Hippocampal formation (tissue), 2 donors: Measurements from ENCODE around the gene NEMF.
"Not testable (repeated sequence)": the region's sequence is repeated elsewhere in the genome, so short reads cannot be mapped to it uniquely, and the experiment has no call there.

ENCODE experiments used
- DNase-seq, 2 donors: peaks; one replicate each; lab custom pipeline; 2025; lab: John Stamatoyannopoulos, UW

NEMF gene

GRCh38 chr14:49816118-49816517 is 36.5 kb downstream of the NEMF start:
- DNase-seq: not testable (repeated sequence)

GRCh38 chr14:49808780-49809179 is 43.8 kb downstream of the NEMF start:
- DNase-seq: no peak

DNA sequence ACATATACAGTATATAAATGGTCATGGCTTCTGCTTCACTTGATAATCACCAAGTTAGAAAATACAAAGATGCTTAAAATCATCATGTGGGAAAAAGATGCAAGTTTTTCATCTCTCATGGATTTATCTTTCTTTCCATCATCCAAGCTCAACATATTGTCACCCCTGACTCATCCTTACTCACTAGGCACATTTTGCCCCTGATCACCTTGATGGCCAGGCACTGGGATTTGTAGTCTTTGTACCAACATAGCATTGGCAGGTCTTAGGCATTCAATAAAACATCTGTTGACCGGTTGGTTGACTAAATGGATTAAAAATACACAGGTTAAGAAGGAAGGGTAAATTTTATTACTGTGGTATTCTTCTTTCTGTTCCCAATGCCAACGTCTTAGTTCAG is 56.6 kb downstream of the NEMF start:
- no peak for DNase-seq

DNA sequence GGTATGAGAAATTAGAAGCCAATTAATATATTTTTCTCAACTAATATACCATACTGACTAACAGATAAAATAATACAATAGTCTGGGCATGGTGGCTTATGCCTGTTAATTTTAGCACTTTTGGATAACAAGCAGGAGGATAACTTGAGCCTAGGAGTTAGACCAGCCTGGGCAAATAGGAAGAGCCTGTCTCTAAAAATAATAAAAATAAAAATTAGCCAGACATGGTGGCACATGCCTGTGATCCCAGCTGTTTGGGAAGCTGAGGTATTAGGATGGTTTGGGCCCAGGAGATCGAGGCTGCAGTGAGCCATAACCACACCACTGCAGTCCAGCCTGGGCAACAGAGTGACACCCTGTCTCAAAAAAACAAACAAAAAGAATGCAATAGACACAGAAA is 60.0 kb downstream of the NEMF start:
- no peak for DNase-seq

GRCh38 chr14:49786315-49786714 is 66.3 kb downstream of the NEMF start:
- DNase-seq: no peak

GRCh38 chr14:49783394-49784014 is 69.1 kb downstream of the NEMF start:
- no peak for DNase-seq

- DNase-seq: not testable (repeated sequence)
Observed at GRCh38 chr14:49781040-49781439, 71.5 kb downstream of the NEMF start.

- no peak for DNase-seq
Observed at GRCh38 chr14:49778421-49778820, 74.2 kb downstream of the NEMF start.

DNA sequence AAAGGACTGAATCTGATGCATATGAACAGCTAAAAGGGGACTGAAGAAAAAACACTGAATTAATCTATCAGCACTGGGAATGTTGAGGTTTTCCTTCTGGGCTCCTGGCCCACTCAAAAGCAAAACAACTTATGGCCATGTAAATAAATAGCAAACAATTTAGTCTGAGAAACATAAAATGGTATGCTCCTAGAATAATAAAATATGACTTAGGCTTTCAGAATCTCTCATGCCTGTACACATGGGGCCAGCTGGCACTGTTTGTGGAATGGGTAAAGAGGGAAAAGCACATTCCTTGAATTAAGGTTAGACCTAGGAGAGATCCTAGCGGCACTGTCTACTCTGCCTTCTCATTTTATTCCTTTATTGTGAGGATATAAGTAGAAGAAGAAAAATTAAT is 78.5 kb downstream of the NEMF start:
- peak in 1 of 2 donors; percentile 8 for DNase-seq

DNA sequence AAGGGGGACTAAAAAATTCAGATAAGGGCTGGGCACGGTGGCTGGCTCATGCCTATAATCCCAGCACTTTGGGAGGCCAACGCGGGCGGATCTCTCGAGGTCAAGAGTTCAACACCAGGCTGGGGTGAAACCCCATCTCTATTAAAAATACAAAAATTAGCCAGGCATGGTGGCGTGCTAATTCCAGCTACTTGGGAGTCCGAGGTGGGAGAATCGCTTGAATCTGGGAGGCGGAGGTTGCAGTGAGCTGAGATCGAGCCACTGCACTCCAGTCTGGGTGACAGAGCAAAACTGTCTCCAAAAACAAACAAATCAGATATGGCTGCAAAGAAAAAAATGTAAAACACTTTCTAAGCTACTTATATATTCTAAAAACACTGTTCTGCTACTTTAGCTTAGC is 80.9 kb downstream of the NEMF start:
- not testable (repeated sequence) for DNase-seq

DNA sequence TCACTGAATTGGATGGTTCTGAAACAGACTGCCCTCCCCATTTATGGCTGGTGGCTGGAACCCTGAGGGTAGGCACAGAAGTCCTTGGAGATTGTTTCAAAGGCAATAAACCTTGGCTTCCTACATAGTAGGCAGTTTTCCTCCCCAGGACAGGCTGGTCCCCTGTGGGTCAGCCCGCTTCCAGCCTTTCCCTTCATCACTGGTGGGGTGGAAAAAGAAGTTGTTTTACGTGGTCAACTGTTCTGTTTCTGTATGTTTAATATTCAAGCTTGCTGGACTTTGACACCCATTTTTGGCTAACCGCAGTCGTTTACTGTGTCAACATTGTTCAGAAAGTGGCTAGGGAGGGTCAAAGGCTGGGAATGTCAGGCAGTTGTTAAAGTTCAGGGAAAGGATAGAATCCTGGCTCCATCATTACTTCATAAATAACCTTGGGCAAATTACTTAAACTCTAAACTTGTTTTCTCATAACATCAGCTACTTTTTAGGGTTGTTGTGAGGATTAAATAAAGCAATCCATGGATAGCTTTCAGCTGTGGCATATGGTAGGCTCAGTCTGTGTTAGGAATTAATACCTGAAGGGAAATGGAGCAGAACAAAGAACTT is 82.3 kb downstream of the NEMF start:
- no peak for DNase-seq

GRCh38 chr14:49769581-49770211 is 82.9 kb downstream of the NEMF start:
- no peak for DNase-seq

- DNase-seq: no peak
Observed at GRCh38 chr14:49769171-49769570, 83.4 kb downstream of the NEMF start.

GRCh38 chr14:49768301-49769121 is 84.1 kb downstream of the NEMF start:
- peak; percentile 26 to 45 for DNase-seq

DNA sequence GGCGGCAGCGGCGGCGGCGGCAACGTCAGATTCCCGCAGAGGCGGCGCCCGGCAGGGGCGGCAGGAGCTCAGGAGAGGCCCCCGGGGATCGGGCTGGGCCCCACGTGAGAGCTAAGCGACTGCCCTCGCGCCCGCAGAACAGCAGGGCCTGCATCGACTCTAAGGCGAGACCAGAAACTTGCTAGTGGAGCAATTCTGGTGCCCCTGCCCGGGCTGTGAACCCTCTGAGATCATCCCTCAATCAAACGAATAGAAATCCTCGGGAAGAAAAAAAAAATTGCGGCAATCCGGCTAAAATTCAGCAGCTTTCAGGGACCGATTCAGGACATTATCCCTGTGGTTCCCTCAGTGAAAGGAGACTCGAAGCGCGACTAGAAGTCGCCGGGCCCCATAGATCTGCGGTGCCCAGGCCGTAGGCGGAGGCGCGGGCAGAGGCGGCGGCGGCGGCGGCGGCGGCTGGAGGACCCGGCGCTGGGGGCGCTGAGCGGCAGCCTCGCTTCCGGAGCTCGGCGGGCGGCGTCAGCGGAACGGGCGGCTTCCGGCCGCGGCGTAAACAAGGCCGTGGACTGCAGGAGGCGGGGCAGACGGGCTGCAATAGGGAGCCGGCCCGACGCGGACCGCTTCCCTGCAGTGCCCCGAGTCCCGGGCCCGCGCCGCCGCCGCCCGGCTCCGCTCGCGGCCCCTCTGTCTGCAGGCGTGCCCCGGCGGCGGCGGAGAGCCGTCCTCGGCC is 84.9 kb downstream of the NEMF start, which contains the start of gene KLHDC2:
Gene KLHDC2 (plus strand): TSS at position 583 of the 730 bp plus-strand sequence. CDS start 316 bp downstream, outside the sequence.
- peak; percentile 82 to 87 for DNase-seq

- no peak for DNase-seq
Observed at GRCh38 chr14:49767270-49767570, 85.4 kb downstream of the NEMF start.

- DNase-seq: no peak
Observed at GRCh38 chr14:49766839-49767238, 85.7 kb downstream of the NEMF start.

- no peak for DNase-seq
Observed at GRCh38 chr14:49761839-49762551, 90.6 kb downstream of the NEMF start.

DNA sequence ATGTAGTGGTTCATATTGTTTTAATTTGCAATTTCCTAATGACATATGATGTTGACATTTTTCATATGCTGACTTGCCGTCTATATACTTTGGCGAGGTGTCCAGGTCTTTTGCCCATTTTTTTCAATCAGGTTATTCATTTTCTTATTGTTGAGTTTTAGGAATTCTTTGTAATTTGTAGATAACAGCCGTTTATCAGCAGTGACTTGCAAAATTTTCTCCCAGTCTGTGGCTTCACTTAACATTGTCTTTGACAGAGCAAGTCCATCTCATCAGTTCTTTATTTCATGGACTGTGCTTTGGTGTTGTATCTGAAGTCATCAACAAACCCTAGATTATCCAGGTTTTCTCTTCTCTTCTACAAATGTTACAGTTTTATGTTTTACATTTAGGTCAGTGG is 97.2 kb downstream of the NEMF start:
- no peak for DNase-seq

DNA sequence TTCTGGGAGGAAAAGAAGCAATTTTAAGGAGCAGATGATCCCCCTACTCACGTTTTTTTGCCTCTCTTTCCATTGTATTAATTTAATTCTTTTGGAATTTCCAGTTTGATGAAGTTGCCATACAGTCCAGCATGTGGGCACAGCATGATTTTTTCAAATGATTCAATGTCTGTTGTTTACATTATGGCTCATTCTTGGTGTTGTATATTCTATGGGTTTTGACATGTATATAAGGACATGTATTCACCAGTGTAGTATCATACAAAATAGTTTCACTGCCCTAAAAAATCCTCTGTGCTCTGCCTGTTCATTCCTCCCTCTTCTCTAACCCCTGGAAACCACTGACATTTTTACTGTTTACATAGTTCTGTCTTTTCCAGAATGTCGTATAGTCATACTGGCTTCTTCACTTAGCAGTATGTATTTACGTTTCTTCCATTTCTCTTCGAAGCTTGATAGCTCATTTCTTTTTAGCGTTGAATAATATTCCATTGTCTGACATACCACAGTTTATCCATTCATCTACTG is 98.0 kb downstream of the NEMF start:
- no peak for DNase-seq

GRCh38 chr14:49746476-49746875 is 106.1 kb downstream of the NEMF start:
- not testable (repeated sequence) for DNase-seq
